Heart left ventricle (tissue), 16 donors: ENCODE measurements around the gene GRHPR. TPM values are rescaled to one million over a fixed set of nuclear protein-coding genes. Genes with fewer than 3 reads are reported as not detected.

Experiments
- ATAC-seq, 4 donors: fragments of 200-7000 bp; cut with Tn5 transposase; one replicate each; pipeline ENCODE4 v1.9.1; 2020 to 2022; ENCODE audit warnings: moderate library complexity in 4 of 4, mild to moderate bottlenecking in 3 of 4, moderate number of reproducible peaks in 1 of 4
- DNase-seq, 5 donors: peaks; one replicate each; pipeline ENCODE4 v3.0.0-alpha.2; 2020
- H3K27ac ChIP-seq, 12 donors: fragments of 200-600 bp; sonication (generic) in 4 of 12; one replicate each; pipeline versions ENCODE4 v1.5.0 to v1.8.0; 2016 to 2022; ENCODE audit warnings: mild to moderate bottlenecking in 2 of 12
- H3K27me3 ChIP-seq, 9 donors: fragments of 200-600 bp; sonication (generic) in 2 of 9; one replicate each; pipeline versions ENCODE4 v1.5.1 to v1.8.0; 2016 to 2022; ENCODE audit warnings: mild to moderate bottlenecking in 3 of 9
- H3K36me3 ChIP-seq, 9 donors: fragments of 200-600 bp; sonication (generic) in 2 of 9; one replicate each; pipeline versions ENCODE4 v1.5.0 to v1.8.0; 2018 to 2022; ENCODE audit warnings: mild to moderate bottlenecking in 2 of 9
- H3K4me1 ChIP-seq, 12 donors: fragments of 200-600 bp; sonication (generic) in 4 of 12; one replicate each; pipeline versions ENCODE4 v1.5.0 to v1.8.0; 2016 to 2022; ENCODE audit warnings: mild to moderate bottlenecking in 3 of 12
- H3K4me3 ChIP-seq, 12 donors: fragments of 200-600 bp; sonication (generic) in 4 of 12; one replicate each; pipeline versions ENCODE4 v1.5.0 to v1.8.0; 2017 to 2022; ENCODE audit warnings: mild to moderate bottlenecking in 9 of 12, moderate library complexity in 4 of 12
- H3K9me3 ChIP-seq, 12 donors: fragments of 200-600 bp; sonication (generic) in 4 of 12; one replicate each; pipeline versions ENCODE4 v1.5.0 to v1.8.0; 2016 to 2022; ENCODE audit warnings: mild to moderate bottlenecking in 1 of 12
- POLR2A ChIP-seq, 2 donors: fragments of 450-650 bp; IDR thresholded peaks; one replicate each; pipeline ENCODE4 v1.6.1; 2017; ENCODE audit warnings: antibody characterized with exemption in 2 of 2, mild to moderate bottlenecking in 2 of 2, moderate library complexity in 2 of 2
- WGBS, 4 donors: extraction: QIAGEN DNeasy Blood & Tissue Kit in 2 of 4; methylation state at CpG; one replicate each; pipeline versions ENCODE4 v1.1.5 to v1.1.7; 2013 to 2018; 5-methylcytosine and 5-hydroxymethylcytosine counted together
- intact Hi-C, 10 donors: fragments of 100-400 bp; cut with DNase I; formaldehyde crosslinking; loops; one replicate each; pipeline versions ENCODE4 v1.11.1 to v1.14.2; 2022
- polyA plus RNA-seq, 2 donors: library from polyadenylated mRNA; stranded (reverse); fragments of 200-250 nt; gene quantifications; one replicate each; pipeline ENCODE4 v1.2.3, GENCODE V29; 2013
- total RNA-seq, 9 donors: library from RNA; depleted of rRNA in 2 of 9; stranded (reverse); fragments of >200 nt in 2 of 9; fragmentation: NEBNext Ultra II Directional in 3 of 9; extraction: Animal tissue kit (Norgen Biotek cat#: 25700) in 3 of 9; gene quantifications; one replicate each; pipeline versions ENCODE4 v1.1.0 to v1.2.4, GENCODE V29; 2016 to 2023
- TF ChIP-seq, protein P1 (sequence below), 12 donors: fragments of 200-600 bp; sonication (generic) in 4 of 12; IDR thresholded peaks; one replicate each; pipeline versions ENCODE4 v1.5.0 to v1.8.0; 2018 to 2022; ENCODE audit warnings: antibody characterized with exemption in 12 of 12, mild to moderate bottlenecking in 5 of 12
- donor health status: ischemic (EF 13 %, LVEDD 7.1; RV severe dilation, severe dysfunction).
- donor health status: healthy with polysubstance abuse.
- donor health status: DM: no; HTN: yes; CAD: no.
- donor health status: DM: no; HTN: no; CAD: no.
- donor health status: ischemic (EF 25% LVEDD 6.9; RV normal size, moderate dysfunction).
- donor health status: ischemic (EF 25% LVEDD 5.7; RV mildly dilated, moderate dysfunction).
- donor health status: healthy.
- donor health status: DM: yes; HTN: yes; CAD: no.
- donor health status: ischemic (EF 35%, LVEDD 5.7; RV mildly dilated, moderate dysfunction).
- donor health status: nonischemic (EF 11% LVEDD 7.7; RV severe dilation, severe dysfunction).
- donor health status: DM: yes; HTN: yes; CAD: no.
- donor health status: PGD.
- donor health status: ischemic (EF 29% LVEDD 5.4; RV normal size, mild dysfunction).
- donor health status: nonischemic (EF 23%, LVEDD 6.1; RV moderate dilation, normal function).

The GRHPR gene
- total and polyA plus RNA-seq, 11 donors, result 91.0 to 209 (median 111) TPM

DNA sequence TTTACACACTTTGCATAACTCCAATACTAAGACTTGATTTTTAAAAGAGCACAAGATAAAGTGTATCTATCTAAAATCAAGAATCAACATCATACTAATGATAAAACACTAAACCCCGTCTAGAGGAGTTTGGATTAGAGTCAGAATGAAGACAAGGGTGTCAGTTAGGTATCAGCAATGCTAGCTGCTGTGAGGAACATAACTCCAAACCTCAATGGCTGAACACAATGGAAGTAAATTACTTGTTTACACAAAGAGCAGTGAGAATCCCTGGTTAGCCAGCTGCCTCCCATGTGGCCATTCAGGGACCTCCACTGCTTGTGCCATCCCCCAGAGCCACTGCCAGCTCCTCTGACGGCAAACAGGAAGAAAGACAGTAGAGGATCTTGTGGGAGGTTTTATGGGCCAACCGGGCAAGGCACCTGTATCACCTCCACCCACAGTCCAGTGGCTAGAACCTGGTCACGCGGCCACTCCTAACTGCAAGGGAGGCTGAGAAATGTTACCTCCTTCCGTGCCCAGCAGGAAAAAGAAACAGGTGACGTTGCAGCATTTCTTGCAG, 24.0 kb upstream of the GRHPR start:
- intact Hi-C loops, result loop anchor here in 1 of 10 donors (10.0 kb wide), 1 partner anchor 534 kb away; no protein-coding TSS in a partner anchor
- no peak for TF ChIP-seq POLR2A (IDR thresholded peaks at IDR 0.05)
- TF ChIP-seq, protein P1, sequence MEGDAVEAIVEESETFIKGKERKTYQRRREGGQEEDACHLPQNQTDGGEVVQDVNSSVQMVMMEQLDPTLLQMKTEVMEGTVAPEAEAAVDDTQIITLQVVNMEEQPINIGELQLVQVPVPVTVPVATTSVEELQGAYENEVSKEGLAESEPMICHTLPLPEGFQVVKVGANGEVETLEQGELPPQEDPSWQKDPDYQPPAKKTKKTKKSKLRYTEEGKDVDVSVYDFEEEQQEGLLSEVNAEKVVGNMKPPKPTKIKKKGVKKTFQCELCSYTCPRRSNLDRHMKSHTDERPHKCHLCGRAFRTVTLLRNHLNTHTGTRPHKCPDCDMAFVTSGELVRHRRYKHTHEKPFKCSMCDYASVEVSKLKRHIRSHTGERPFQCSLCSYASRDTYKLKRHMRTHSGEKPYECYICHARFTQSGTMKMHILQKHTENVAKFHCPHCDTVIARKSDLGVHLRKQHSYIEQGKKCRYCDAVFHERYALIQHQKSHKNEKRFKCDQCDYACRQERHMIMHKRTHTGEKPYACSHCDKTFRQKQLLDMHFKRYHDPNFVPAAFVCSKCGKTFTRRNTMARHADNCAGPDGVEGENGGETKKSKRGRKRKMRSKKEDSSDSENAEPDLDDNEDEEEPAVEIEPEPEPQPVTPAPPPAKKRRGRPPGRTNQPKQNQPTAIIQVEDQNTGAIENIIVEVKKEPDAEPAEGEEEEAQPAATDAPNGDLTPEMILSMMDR (IDR thresholded peaks at IDR 0.05), result no peak
- Histone ChIP-seq H3K27me3 (no peaks in the 10 kb centered on the region), H3K27ac (no peak overlapping the region), H3K9me3 (no peaks in the 10 kb centered on the region), H3K4me3 (no peak overlapping the region), H3K4me1 (no peaks in the 10 kb centered on the region), H3K36me3 (no peaks in the 10 kb centered on the region)
- WGBS, 4 donors, result 77 to 86% (median 82%) methylated on average over 7 of the region's 7 CpGs
- DNase-seq (no peak), ATAC-seq (no peak)

DNA sequence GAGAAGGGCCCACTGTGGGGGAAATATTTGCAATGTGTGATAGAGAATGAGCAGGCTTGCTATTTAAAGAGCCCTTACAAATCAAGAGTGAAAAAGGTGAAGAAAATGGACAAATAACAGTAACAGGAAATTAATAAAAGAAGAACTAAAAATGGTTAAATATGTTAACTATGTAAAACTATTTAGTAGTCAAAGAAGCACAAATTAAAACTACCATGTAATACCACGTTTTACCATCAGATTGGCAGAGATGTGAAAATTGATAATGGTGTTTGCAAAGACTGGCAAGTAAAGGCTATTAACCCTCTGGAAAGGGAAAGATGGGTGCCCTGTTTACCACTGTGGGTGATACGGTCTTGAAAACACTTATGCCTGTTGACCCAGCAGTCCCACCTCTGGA, 23.2 kb upstream of the GRHPR start:
- Histone ChIP-seq H3K4me1 (no peaks in the 10 kb centered on the region), H3K27me3 (no peaks in the 10 kb centered on the region), H3K9me3 (no peaks in the 10 kb centered on the region), H3K27ac (no peak overlapping the region), H3K4me3 (no peak overlapping the region), H3K36me3 (no peaks in the 10 kb centered on the region)
- DNase-seq (no peak), ATAC-seq (no peak)
- intact Hi-C loops, result loop anchor here in 1 of 10 donors (10.0 kb wide), 1 partner anchor 535 kb away; no protein-coding TSS in a partner anchor
- TF ChIP-seq, protein P1 (IDR thresholded peaks at IDR 0.05), result no peak
- no peak for TF ChIP-seq POLR2A (IDR thresholded peaks at IDR 0.05)
- 64 to 84% (median 75%) methylated on average over 2 of the region's 2 CpGs for WGBS, 4 donors

DNA sequence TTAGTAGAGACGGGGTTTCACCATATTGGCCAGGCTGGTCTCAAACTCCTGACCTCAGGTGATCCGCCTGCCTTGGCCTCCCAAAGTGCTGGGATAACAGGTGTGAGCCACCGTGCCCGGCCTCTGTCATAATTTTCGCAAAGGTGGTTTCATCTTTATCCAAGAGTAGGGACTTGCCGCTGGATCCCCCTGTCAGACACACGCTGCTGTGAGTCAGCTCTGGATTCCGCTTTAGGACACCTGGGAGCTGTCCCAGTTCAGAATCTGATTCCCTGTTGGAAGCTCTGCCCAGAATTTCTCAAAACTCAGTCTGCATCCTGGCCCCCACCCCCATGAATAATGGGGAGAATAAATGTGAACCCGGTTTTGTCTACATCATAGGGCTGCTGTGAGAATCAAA, 17.9 kb upstream of the GRHPR start:
- DNase-seq (peak in 1 of 5 donors; percentile 44), ATAC-seq (peak in 2 of 4 donors; percentile 27 to 62)
- H3K4me3 ChIP-seq, result no peak overlapping the region
- H3K27ac ChIP-seq, result peak overlapping the region in 6 of 12 donors; percentile 6 to 67 (median 51)
- H3K36me3 ChIP-seq, result no peaks in the 10 kb centered on the region
- no peaks in the 10 kb centered on the region for H3K27me3 ChIP-seq
- no peak for TF ChIP-seq POLR2A (IDR thresholded peaks at IDR 0.05)
- TF ChIP-seq, protein P1 (IDR thresholded peaks at IDR 0.05), result no peak
- peaks cover 0 to 11% (median 0%) of the 10 kb centered on the region in 12 donors for H3K4me1 ChIP-seq
- H3K9me3 ChIP-seq, result no peaks in the 10 kb centered on the region
- WGBS, 4 donors, result 71 to 92% (median 85%) methylated on average over 9 of the region's 9 CpGs
- intact Hi-C loops, result no loop called here

DNA sequence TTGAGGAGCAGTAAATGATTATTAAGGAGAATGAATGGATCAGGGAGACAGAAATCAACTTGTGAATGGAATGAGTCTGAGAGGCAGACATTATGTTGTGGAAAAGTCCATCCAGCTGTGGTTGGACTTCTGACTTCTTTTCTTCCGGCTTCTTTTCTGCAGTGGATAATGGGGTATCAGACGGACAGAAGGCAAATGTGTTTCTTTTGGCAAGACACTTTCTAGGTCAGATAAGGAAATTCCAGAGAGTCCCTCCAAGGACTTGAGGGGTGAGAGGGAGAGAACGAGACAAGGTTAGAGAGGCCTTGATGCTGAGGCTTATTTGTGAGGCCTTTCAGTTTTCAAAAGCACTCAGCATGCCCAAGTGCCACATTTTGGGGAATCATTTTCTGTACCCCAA, 17.1 kb upstream of the GRHPR start:
- Histone ChIP-seq H3K9me3 (no peaks in the 10 kb centered on the region), H3K4me1 (peaks cover 0 to 11% (median 0%) of the 10 kb centered on the region in 12 donors), H3K36me3 (no peaks in the 10 kb centered on the region), H3K27ac (peak overlapping the region in 7 of 12 donors; percentile 27 to 69 (median 46)), H3K27me3 (no peaks in the 10 kb centered on the region), H3K4me3 (no peak overlapping the region)
- WGBS, 4 donors, result 48 to 66% (median 50%) methylated on average over 3 of the region's 3 CpGs
- DNase-seq (no peak), ATAC-seq (peak in 3 of 4 donors; percentile 64 to 92 (median 78))
- intact Hi-C loops, result no loop called here
- TF ChIP-seq POLR2A (IDR thresholded peaks at IDR 0.05), result no peak
- TF ChIP-seq, protein P1 (IDR thresholded peaks at IDR 0.05), result no peak
